GM18519 (cell line): ENCODE measurements around the gene KBTBD6.
A peak's percentile ranks its signal among the peaks of the same experiment; 100 is the strongest.
"Not testable (repeated sequence)": the region's sequence is repeated elsewhere in the genome, so short reads cannot be mapped to it uniquely, and the experiment has no call there.

Experiments
- ATAC-seq: cut with Tn5 transposase; IDR thresholded peaks from one replicate; pipeline ENCODE4 v1.9.1; 2021; ENCODE audit warnings: mild to moderate bottlenecking, moderate library complexity; ENCODE audit not compliant: unreplicated experiment, low FRiP score

The KBTBD6 gene, protein sequence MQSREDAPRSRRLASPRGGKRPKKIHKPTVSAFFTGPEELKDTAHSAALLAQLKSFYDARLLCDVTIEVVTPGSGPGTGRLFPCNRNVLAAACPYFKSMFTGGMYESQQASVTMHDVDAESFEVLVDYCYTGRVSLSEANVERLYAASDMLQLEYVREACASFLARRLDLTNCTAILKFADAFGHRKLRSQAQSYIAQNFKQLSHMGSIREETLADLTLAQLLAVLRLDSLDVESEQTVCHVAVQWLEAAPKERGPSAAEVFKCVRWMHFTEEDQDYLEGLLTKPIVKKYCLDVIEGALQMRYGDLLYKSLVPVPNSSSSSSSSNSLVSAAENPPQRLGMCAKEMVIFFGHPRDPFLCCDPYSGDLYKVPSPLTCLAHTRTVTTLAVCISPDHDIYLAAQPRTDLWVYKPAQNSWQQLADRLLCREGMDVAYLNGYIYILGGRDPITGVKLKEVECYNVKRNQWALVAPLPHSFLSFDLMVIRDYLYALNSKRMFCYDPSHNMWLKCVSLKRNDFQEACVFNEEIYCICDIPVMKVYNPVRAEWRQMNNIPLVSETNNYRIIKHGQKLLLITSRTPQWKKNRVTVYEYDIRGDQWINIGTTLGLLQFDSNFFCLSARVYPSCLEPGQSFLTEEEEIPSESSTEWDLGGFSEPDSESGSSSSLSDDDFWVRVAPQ

DNA sequence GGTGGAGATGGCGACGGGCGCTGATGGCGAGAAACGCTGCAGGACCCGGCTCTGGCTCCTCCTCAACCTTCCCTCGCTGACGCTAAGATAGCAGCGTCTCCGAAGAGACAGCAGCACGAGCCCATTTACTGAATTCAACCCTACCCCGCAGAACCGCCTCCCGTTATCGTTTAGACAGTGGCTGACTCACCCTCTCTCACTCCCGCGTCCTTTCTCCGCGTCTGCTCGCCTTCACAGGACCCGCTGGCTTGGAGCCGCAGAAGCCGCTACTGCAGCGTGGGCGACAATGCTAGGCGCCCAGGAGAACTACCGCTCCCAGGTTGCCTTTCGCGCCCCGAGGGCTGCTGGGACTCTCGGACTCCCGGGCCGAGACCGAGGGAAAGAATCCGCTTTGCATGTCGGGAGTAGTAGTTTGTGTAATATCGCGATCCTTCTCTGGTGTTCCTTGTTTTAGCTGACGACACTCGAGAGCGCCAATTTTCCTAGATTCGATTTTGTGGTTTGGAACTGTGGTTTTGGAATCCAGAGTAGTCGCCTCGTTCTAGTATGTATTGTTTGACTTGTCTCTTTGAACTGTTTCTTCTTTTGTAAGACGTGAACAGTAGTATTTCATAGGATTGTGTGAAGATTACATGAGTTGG, at the start of gene KBTBD6:
Gene KBTBD6 (minus strand): TSS at position 291 of the 641 bp plus-strand sequence. CDS start 291 bp downstream, outside the sequence.
- ATAC-seq: peak; percentile 96

GRCh38 chr13:41182231-41182630, 49.6 kb upstream of the KBTBD6 start:
- ATAC-seq: no peak

DNA sequence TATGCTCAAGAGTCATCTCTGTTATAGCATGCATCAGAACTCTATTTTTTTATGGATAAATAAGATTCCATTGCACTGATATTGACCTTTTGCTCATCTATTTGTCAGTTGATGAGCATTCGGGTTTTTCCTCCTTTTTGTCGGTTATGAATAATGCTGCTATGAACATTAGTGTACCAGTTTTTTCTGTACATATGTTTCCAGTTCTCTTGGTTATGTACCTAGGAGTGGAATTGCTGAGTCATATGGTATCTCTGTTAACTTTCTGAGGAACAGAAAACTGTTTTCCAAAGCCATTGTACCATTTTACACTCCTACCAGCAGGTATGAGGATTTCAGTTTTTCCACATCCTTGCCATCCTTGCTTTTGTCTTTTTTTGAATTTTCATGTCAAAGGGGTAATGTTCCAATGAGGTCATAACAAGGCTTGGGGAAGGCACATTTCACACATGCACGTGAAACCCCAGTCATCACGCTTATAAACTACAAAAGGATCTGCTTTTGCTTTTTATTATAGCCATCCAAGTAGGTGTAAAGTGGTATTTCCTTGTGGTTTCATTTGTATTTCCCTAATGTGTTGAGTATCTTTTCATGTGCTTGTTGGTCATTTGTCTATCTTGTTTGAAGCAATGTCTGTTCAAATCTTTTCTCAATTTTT, 47.1 kb upstream of the KBTBD6 start:
- ATAC-seq: no peak

GRCh38 chr13:41178040-41178439, 45.4 kb upstream of the KBTBD6 start:
- ATAC-seq: no peak

- ATAC-seq: no peak
These were observed 45.0 kb upstream of the KBTBD6 start for GRCh38 chr13:41177616-41178015.

GRCh38 chr13:41175576-41175975, 43.0 kb upstream of the KBTBD6 start:
- ATAC-seq: not testable (repeated sequence)

DNA sequence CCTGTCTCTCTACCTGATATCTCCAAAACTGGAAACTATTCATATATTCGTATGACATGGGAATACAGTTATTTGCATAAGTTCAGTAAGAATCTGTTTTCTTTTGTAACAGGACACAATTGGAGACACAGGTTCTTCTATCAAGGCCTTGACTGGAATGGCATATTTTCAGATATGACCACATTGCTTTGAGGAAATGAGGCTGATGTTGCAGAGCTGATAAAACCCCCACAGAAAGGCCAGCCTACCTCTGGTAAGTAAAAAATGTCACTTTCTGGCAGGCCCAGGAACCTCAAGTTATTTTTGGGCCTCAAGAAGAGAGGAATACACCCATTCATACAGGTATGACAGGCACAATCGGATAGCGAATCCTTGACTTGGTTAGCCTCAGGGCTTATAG, 29.5 kb upstream of the KBTBD6 start:
- no peak for ATAC-seq

DNA sequence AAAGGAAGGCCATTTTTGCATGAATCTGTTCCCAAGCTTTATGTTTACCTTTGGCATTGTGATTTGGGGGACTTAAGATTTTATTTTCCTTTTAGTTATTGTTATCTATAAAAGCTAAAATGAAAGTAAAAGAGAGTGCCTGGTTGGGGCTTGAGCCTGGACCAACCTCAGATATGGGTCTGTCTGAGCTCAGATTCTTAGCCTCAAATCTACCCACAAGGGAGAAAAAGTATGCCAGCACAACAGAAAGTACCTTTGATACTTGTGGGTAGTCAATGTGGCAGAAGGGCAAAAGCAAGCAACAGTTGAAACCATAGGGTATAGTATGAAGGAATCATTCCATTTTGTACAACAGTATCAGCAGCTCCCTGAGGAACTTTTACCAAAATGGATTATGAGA, 26.6 kb upstream of the KBTBD6 start:
- no peak for ATAC-seq

DNA sequence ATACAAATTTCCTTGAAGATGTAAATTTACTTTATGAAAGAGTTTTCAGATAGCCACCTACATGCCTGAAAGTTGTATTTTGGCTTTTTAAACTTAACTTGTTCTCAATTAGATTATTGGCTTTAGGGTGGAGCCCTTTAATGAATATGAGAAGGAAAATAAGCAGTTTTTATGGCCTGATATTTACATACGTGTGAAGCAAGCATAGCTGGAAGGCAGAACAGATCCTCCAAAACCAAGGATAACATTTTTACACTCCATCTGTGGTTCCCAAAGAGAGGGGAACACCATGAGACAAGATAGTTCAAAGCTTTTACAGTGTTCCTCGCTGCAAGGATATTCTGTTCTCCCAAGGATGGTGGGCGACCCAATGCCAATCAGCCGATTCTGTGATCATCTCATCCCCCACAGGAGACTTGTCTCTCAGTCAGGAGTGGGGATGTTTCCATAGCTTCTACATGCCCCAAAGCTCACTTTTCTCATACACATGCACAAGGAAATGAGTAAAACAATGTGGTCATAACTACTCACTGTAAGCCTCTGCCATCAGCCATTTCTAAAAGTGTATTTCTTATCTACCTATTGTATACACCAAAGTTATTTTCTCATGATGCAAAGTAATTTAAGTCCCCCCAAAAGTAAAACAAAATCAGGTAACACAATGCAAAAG, 24.6 kb upstream of the KBTBD6 start:
- ATAC-seq: no peak

- no peak for ATAC-seq
These were observed 24.0 kb upstream of the KBTBD6 start for GRCh38 chr13:41156620-41157019.

DNA sequence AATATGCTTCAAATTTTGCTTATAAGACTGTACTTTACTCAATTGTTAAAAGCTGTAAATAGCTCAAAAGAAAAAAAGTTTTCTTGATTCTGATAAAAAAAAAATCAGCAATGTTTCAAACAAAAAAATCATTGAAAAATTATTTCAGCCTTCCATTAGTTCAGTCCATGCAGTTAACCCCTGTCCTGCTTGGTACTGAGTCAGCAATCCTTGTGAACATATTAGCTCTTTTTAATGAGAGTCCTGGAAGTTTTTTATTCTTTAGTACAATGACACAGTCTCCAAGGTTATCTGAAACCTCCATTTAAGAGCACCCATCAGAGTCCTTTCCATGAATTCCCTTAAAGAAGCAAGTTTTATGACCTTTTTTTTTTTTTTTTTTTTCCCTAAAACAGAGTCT, 21.4 kb upstream of the KBTBD6 start:
- ATAC-seq: no peak

GRCh38 chr13:41152005-41152404, 19.4 kb upstream of the KBTBD6 start:
- ATAC-seq: no peak

GRCh38 chr13:41150058-41150457, 17.5 kb upstream of the KBTBD6 start:
- no peak for ATAC-seq

GRCh38 chr13:41148419-41149283, 16.0 kb upstream of the KBTBD6 start:
- ATAC-seq: no peak

GRCh38 chr13:41145136-41145908, 12.7 kb upstream of the KBTBD6 start:
- no peak for ATAC-seq

GRCh38 chr13:41144576-41144975, 12.0 kb upstream of the KBTBD6 start:
- ATAC-seq: no peak

DNA sequence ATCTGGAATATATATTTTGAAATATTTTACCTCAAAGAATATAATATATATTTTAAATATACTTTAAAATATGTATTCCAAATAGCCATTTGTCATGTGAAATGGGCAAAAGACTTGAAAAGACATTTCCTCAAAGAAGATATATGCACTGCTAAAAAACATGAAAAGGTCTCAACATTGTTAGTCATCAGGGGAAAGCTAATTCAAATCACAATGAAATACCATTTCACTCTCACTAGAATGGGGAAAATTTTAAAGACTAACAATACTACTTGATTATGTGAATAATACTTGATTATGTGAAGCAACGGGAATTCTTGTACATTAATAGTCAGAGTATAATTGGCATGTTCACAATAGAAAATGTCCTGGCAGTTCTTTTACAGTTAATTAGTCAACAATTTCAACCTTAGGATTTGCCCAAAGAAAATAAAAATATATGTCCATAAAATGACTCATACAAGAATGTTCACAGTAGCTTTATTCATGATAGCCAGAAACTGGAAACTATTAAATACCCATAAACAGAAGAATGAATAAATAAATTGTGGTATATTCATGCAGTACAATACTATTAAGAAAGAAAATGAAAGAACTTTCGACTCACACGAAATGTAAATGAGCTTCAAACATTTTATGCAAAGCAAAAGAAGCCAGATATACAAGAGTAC, 6.8 kb upstream of the KBTBD6 start:
- no peak for ATAC-seq

- ATAC-seq: no peak
These were observed 5.3 kb upstream of the KBTBD6 start for GRCh38 chr13:41137951-41138350.
